ENCODE measurements around the gene CYTH4. TPM values are rescaled to one million over a fixed set of nuclear protein-coding genes. Genes with fewer than 3 reads are reported as not detected.
A peak's percentile ranks its signal among the peaks of the same experiment; 100 is the strongest.

Gene CYTH4
- total RNA-seq, 5 donors from 2014 or later (not counting 1 experiment from before 2014, with no cell fraction given) = 146 to 181 (median 151) TPM

DNA sequence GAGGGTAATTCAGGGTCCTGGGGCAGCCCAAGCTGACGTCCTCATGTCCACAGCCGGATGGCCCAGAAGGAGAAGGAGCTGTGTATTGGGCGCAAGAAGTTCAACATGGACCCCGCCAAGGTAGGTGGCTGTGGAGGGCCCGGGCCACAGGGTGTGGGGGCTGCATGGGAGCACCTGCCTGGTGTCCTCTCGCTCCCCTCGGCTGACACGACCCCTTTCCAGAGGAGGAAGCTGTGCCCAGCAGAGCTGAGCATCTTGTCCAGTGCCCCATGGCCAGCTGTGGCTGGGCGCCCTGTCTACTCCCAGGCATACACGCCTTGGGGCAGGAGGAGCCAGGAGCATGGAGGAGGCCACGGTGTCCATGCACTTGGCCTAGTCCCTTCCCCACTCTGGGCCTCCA, 13.6 kb downstream of the CYTH4 start:
- ChIA-PET POLR2A (no interaction called here), CTCF (no interaction called here)
- ATAC-seq (replicated peaks in 1 of 4) = no peak
- H3K27ac ChIP-seq (ENCODE audit: low read length) = peak overlapping the region; percentile 6
- peaks cover 25 to 84% of the 10 kb centered on the region in 2 experiments for H3K4me1 ChIP-seq (ENCODE audit: control insufficient read depth in 1 of 2, extremely low read depth in 1 of 2, insufficient read depth in 2 of 2, low read length in 2 of 2)
- peak overlapping the region in 1 of 3 donors; percentile 29 for H3K4me3 Mint-ChIP-seq
- H3K27me3 ChIP-seq (replicated peaks in 1 of 2; ENCODE audit: control insufficient read depth in 2 of 2, extremely low read depth in 1 of 2, insufficient read depth in 2 of 2, low read length in 1 of 2) = no peaks in the 10 kb centered on the region
- H3K27me3 Mint-ChIP-seq = no peaks in the 10 kb centered on the region
- peaks cover 78 to 85% (median 78%) of the 10 kb centered on the region in 3 donors for H3K4me1 Mint-ChIP-seq
- H3K4me3 ChIP-seq (ENCODE audit: control insufficient read depth in 1 of 2, extremely low read depth in 1 of 2, low read length in 1 of 2) = no peak overlapping the region
- peaks cover 12 to 91% of the 10 kb centered on the region in 2 donors for H3K36me3 ChIP-seq (ENCODE audit: control insufficient read depth in 2 of 2, extremely low read depth in 1 of 2, insufficient read depth in 1 of 2, low read length in 1 of 2)
- WGBS (ENCODE audit: insufficient coverage) = 98% methylated on average over 9 of the region's 11 CpGs
- no peak for DNase-seq
- peaks cover 54% of the 10 kb centered on the region for H3K36me3 Mint-ChIP-seq
- peak overlapping the region; percentile 74 to 99 for H3K27ac Mint-ChIP-seq
- H3K9me3 ChIP-seq = no peaks in the 10 kb centered on the region
- no peaks in the 10 kb centered on the region for H3K9me3 Mint-ChIP-seq

DNA sequence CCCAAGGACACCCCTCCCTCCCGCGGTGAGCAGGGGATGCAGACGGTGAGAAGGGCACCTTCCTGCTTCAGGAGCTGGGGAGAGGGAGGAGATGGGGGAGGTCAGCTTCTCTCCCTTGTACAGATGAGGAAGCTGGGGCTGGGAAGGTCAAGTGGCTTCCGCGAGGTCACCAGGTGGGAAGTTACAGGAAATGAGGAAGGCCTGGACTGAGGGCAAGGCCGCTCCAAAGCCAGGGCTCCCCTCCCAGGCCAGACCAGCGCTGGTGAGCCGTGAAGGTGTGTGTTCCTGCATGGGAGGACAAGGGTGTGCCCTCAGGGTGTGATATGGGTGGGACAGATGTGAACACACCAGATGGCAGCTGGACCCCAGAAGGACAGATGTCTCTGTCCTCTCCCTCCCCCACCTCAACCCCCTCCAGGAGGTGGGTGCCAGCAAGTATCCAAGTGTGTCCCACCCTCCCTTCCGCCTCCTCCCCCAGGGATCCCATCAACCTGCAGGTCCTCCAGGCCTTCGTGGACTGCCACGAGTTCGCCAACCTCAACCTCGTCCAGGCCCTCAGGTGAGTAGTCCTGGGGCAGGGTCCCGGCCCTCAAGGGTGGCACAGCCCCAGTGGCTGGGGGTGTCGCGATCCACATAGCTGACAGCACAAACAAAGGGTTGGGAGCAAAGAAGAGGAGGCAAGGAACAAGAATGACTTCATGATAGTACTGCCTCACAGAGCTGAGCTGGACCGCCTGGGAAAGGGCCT, 16.6 kb downstream of the CYTH4 start:
- POLR2A ChIA-PET = no interaction called here
- Histone ChIP-seq H3K9me3 (no peaks in the 10 kb centered on the region), H3K27ac (ENCODE audit: low read length) (peak overlapping the region; percentile 74), H3K4me3 (ENCODE audit: control insufficient read depth in 1 of 2, extremely low read depth in 1 of 2, low read length in 1 of 2) (no peak overlapping the region), H3K27me3 (replicated peaks in 1 of 2; ENCODE audit: control insufficient read depth in 2 of 2, extremely low read depth in 1 of 2, insufficient read depth in 2 of 2, low read length in 1 of 2) (no peaks in the 10 kb centered on the region), H3K4me1 (ENCODE audit: control insufficient read depth in 1 of 2, extremely low read depth in 1 of 2, insufficient read depth in 2 of 2, low read length in 2 of 2) (peaks cover 34 to 89% of the 10 kb centered on the region in 2 experiments), H3K36me3 (ENCODE audit: control insufficient read depth in 2 of 2, extremely low read depth in 1 of 2, insufficient read depth in 1 of 2, low read length in 1 of 2) (peaks cover 5 to 88% of the 10 kb centered on the region in 2 donors)
- H3K9me3 Mint-ChIP-seq = no peaks in the 10 kb centered on the region
- H3K27ac Mint-ChIP-seq = peak overlapping the region; percentile 98 to 99
- DNase-seq = no peak
- WGBS (ENCODE audit: insufficient coverage) = 100% methylated on average over 4 of the region's 17 CpGs
- ATAC-seq (replicated peaks in 1 of 4) = no peak
- H3K27me3 Mint-ChIP-seq = no peaks in the 10 kb centered on the region
- H3K4me1 Mint-ChIP-seq = peaks cover 73 to 84% (median 78%) of the 10 kb centered on the region in 3 donors
- peak overlapping the region in 1 of 3 donors; percentile 38 for H3K4me3 Mint-ChIP-seq
- H3K36me3 Mint-ChIP-seq = peaks cover 54% of the 10 kb centered on the region
- CTCF ChIA-PET = no interaction called here

DNA sequence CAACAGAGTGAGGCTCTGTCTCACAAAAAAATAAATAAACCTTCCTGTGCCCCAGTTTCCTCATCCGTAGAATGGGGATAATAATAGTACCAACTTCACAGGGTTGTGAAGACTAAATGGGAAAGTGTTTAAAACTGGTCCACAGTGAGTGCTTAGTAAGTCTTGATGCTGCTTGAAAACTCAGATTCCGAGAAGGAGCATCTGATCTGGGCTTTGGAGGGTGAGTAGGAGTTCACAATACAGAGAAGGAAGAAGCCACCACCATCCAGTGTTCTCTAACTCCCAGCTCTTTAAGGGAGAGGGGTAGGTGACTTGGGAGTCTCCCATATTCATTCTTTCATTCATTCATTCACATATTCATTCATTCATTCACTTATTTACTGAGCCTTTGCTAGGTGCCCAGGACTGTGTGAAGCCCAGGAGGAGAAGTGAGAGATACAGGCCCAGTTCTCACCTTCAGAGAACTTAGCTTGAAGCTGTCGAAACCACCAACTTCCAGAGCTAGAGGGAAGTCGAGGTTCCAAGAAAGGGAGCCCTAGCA, 17.7 kb downstream of the CYTH4 start:
- Histone ChIP-seq H3K4me1 (ENCODE audit: control insufficient read depth in 1 of 2, extremely low read depth in 1 of 2, insufficient read depth in 2 of 2, low read length in 2 of 2) (peaks cover 38 to 91% of the 10 kb centered on the region in 2 experiments), H3K4me3 (ENCODE audit: control insufficient read depth in 1 of 2, extremely low read depth in 1 of 2, low read length in 1 of 2) (no peak overlapping the region), H3K9me3 (no peaks in the 10 kb centered on the region), H3K27me3 (replicated peaks in 1 of 2; ENCODE audit: control insufficient read depth in 2 of 2, extremely low read depth in 1 of 2, insufficient read depth in 2 of 2, low read length in 1 of 2) (no peaks in the 10 kb centered on the region), H3K27ac (ENCODE audit: low read length) (peak overlapping the region; percentile 74), H3K36me3 (ENCODE audit: control insufficient read depth in 2 of 2, extremely low read depth in 1 of 2, insufficient read depth in 1 of 2, low read length in 1 of 2) (peaks cover 5 to 91% of the 10 kb centered on the region in 2 donors)
- Mint-ChIP-seq H3K27ac (peak overlapping the region; percentile 98 to 99), H3K4me3 (peak overlapping the region in 2 of 3 donors; percentile 58 to 83), H3K27me3 (no peaks in the 10 kb centered on the region), H3K4me1 (peaks cover 70 to 85% (median 79%) of the 10 kb centered on the region in 3 donors), H3K36me3 (peaks cover 57% of the 10 kb centered on the region), H3K9me3 (no peaks in the 10 kb centered on the region)
- POLR2A ChIA-PET = no interaction called here
- peak in 2 of 4 experiments; percentile 11 for ATAC-seq (replicated peaks in 1 of 4)
- CTCF ChIA-PET = interaction anchor here in 1 of 2 donors (1.1 to 1.3 kb wide), 3 partner anchors 10 to 17 kb away, joined by 3 to 5 read pairs (median 3); no protein-coding TSS in a partner anchor
- WGBS (ENCODE audit: insufficient coverage) = 0% methylated on average over 2 of the region's 4 CpGs
- no peak for DNase-seq

DNA sequence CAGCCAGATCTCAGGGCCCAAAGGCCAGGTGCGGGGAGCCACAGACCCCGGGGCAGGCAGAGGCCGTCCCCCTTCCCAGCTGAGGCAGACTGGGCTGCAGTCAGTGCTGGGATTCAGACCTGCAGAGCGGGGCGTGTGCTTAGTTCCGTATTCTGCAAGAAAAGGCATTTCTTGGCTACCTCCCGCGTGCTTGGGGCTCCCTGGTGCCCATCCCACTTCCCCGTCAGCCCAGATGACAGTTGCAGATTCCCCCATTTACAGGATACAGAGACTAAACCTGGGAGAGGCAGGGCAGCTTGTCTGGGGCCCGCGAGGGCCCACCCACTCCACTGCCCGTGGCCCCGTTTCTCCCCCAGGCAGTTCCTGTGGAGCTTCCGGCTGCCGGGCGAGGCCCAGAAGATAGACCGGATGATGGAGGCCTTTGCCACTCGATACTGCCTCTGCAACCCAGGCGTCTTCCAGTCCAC, 18.3 kb downstream of the CYTH4 start:
- Histone ChIP-seq H3K27ac (ENCODE audit: low read length) (peak overlapping the region; percentile 74), H3K36me3 (ENCODE audit: control insufficient read depth in 2 of 2, extremely low read depth in 1 of 2, insufficient read depth in 1 of 2, low read length in 1 of 2) (peaks cover 5 to 93% of the 10 kb centered on the region in 2 donors), H3K9me3 (no peaks in the 10 kb centered on the region), H3K27me3 (replicated peaks in 1 of 2; ENCODE audit: control insufficient read depth in 2 of 2, extremely low read depth in 1 of 2, insufficient read depth in 2 of 2, low read length in 1 of 2) (no peaks in the 10 kb centered on the region), H3K4me1 (ENCODE audit: control insufficient read depth in 1 of 2, extremely low read depth in 1 of 2, insufficient read depth in 2 of 2, low read length in 2 of 2) (peaks cover 36 to 91% of the 10 kb centered on the region in 2 experiments), H3K4me3 (ENCODE audit: control insufficient read depth in 1 of 2, extremely low read depth in 1 of 2, low read length in 1 of 2) (peak overlapping the region; percentile 4 to 10)
- Mint-ChIP-seq H3K27ac (peak overlapping the region; percentile 98 to 99), H3K4me1 (peaks cover 70 to 85% (median 81%) of the 10 kb centered on the region in 3 donors), H3K4me3 (peak overlapping the region; percentile 50 to 83 (median 58)), H3K27me3 (no peaks in the 10 kb centered on the region), H3K36me3 (peaks cover 58% of the 10 kb centered on the region), H3K9me3 (no peaks in the 10 kb centered on the region)
- peak in 25 of 35 experiments; percentile 18 to 66 (median 38) for DNase-seq
- peak; percentile 81 to 83 (median 82) for ATAC-seq (replicated peaks in 1 of 4)
- POLR2A ChIA-PET = no interaction called here
- CTCF ChIA-PET = interaction anchor here in 1 of 2 donors (1.1 to 1.3 kb wide), 3 partner anchors 9 to 17 kb away, joined by 3 to 5 read pairs (median 3); no protein-coding TSS in a partner anchor
- WGBS (ENCODE audit: insufficient coverage) = 11% methylated on average over 19 of the region's 19 CpGs

DNA sequence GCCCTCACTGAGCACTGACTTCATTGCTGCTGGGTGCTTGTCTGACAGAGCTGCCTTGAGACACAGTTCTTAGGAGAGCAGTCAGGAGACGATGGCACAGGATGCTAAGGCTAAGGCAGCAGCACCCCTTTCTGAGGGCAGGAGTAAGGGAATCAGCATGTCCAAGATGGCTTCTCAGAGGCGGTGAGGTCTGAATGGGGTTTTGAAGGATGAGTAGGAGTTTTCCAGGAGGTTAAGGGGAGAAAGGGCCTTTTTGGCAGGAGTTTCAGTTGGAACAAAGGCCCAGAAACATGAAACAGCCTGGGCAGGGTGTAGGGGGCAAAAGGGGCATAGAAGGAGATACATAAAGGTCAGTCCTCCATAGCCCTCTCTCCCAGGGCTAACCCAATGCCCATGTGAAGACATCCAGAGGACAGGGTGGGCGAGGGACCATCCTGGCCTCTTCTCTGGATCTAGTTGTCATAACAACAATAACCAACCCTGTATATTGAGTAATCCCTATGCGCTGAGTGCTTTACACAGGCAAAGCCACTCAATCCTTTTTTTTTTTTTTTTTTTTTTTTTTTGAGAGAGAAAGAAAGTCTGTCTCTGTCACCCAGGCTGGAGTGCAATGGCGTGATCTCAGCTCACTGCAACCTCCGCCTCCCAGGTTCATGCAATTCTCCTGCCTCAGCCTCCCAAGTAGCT, 19.0 kb downstream of the CYTH4 start:
- Mint-ChIP-seq H3K27ac (peak overlapping the region; percentile 99), H3K27me3 (no peaks in the 10 kb centered on the region), H3K4me3 (peak overlapping the region; percentile 50 to 83 (median 58)), H3K36me3 (peaks cover 59% of the 10 kb centered on the region), H3K4me1 (peaks cover 74 to 89% (median 88%) of the 10 kb centered on the region in 3 donors), H3K9me3 (no peaks in the 10 kb centered on the region)
- H3K4me1 ChIP-seq (ENCODE audit: control insufficient read depth in 1 of 2, extremely low read depth in 1 of 2, insufficient read depth in 2 of 2, low read length in 2 of 2) = peaks cover 41 to 91% of the 10 kb centered on the region in 2 experiments
- peak in 3 of 4 experiments; percentile 14 to 52 (median 38) for ATAC-seq (replicated peaks in 1 of 4)
- no peak for DNase-seq
- ChIA-PET CTCF (interaction anchor here in 1 of 2 donors (1.3 kb wide), 1 partner anchor 15 kb away, joined by 5 read pairs; no protein-coding TSS in a partner anchor), POLR2A (interaction anchor here in 1 of 2 donors (0.8 kb wide), 1 partner anchor 8 kb away, joined by 13 read pairs; no protein-coding TSS in a partner anchor)
- peak overlapping the region; percentile 74 for H3K27ac ChIP-seq (ENCODE audit: low read length)
- no peaks in the 10 kb centered on the region for H3K9me3 ChIP-seq
- H3K4me3 ChIP-seq (ENCODE audit: control insufficient read depth in 1 of 2, extremely low read depth in 1 of 2, low read length in 1 of 2) = peak overlapping the region; percentile 4 to 10
- H3K27me3 ChIP-seq (replicated peaks in 1 of 2; ENCODE audit: control insufficient read depth in 2 of 2, extremely low read depth in 1 of 2, insufficient read depth in 2 of 2, low read length in 1 of 2) = no peaks in the 10 kb centered on the region
- 69% methylated on average over 2 of the region's 6 CpGs for WGBS (ENCODE audit: insufficient coverage)
- H3K36me3 ChIP-seq (ENCODE audit: control insufficient read depth in 2 of 2, extremely low read depth in 1 of 2, insufficient read depth in 1 of 2, low read length in 1 of 2) = peaks cover 5 to 93% of the 10 kb centered on the region in 2 donors

Measured in T-cell (primary cell).